ENCODE measurements around the gene SPTBN4.
"Not testable (repeated sequence)": the region's sequence is repeated elsewhere in the genome, so short reads cannot be mapped to it uniquely, and the experiment has no call there.

SPTBN4 gene

DNA sequence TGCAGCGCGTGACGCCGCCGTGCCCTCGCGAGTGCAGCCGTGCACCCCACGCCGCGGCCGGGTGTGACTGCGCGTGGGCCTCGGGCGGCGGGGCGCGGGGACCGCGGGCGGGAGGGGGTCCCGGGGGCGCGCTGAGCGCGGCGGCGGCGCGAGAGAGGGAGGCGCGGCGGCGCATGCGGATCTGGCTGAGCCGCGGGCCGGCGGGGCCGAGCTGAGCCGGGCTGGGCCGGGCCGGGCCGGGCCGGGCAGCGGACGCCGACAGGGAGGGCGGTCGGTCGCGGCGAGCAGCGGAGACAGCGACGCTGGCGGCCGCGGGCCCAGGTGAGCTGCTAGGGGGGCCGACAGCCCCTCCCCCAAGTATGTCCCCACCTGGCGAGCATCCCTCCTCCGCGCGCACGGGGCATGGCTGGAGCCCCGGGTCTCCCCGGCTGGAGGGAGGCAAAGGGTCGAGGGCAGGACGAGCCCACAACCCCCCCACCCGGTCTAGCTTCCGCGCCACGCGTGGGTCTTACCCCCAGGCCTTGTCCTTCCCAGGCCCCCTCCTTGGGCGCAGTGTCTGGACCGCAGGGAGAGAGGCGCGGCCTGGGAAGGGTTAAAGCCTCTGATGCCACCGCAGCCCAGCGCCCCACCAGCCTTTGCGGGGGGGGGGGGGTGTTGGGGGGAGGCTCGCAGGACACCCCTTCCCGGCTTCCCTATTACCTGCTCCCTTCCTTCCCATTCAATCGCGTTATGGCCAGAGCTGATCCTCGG lies at the start of gene SPTBN4:
TSS of gene SPTBN4 (plus strand) at position 17 of the 750 bp plus-strand sequence. CDS start 5,621 bp downstream, outside the sequence.
- no peak for DNase-seq

DNA sequence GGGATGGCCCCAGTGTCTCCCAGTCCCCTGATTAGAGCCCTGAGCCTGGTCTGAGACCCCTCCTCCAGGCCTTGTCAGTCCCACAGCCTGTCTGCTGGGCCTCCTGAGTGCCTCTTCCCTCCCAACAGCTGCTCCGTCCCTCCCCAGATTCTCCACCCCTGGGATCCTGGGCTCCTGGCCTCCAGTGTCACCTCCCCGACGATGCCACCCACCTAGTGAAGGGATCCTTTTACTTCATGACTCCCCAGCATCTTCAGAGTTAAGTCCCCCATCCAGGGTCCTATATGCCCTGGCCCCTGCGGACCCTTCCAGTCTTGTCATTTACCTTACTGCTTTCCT lies 49.2 kb upstream of the SPTBN4 start:
- no peak for DNase-seq

DNA sequence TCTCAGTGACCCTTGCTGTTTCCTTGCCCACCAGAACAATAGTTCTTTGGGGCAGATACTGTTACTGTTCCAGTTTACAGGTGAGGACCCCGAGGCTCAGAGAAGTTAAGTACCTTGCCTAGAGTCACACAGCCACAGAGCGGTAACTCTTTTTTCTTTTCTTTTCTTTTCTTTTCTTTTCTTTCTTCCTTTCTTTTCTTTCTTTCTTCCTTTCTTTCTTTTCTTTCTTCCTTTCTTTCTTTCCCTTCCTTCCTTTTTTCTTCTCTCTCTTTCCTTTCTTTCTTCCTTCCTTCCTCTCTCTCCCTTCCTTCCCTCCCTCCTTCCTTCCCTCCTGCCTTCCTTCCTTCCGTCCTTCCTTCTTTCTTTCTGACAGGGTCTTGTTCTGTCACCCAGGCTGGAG lies 48.8 kb upstream of the SPTBN4 start:
- DNase-seq, result no peak

DNA sequence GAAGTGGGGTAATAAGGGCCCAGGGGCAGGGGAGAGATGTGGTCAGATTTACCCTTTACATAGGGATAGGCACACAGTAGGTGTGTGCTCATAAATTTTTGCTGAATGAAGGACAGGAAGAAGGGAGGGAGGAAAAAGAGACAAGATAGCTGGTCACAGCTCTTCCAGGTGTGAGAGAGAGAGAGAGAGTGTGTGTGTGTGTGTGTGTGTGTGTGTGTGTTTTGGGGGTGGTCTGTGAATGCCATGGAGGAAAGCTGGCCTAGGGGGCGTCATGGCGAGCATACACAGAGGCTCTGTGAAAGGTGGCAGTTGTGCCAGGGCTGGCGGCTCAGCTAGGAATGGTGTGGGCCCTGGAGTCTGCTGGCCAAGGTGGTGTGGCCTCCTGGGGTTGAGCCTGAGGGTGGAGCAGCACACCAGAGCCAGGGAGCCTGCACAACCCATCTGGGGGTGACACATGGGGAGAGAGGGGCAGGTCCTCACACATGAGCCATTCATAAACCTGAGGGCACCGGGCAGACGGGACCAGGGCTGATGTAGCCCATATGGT lies 47.7 kb upstream of the SPTBN4 start:
- DNase-seq, result no peak

DNA sequence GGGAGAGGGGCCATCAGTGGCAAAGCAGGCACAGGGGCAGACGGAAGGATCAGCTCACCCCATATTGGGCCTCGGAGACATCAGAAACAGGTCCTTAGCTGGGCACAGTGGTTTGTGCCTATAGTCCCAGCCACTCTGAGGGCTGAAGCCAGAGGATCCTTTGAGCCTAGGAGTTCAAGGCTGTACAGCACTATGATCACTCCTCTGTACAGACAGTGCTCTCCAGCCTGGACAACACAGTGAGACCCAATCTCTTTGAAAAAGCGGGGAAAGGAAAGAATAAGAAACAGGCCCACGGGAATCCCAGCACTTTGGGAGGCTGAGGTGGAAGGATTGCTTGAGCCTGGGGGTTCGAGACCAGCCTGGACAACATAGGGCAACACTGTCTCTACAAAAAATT lies 47.0 kb upstream of the SPTBN4 start:
- no peak for DNase-seq

GRCh38 chr19:40420451-40420765 lies 46.4 kb upstream of the SPTBN4 start:
- DNase-seq, result no peak

GRCh38 chr19:40420766-40421765 lies 45.7 kb upstream of the SPTBN4 start:
- DNase-seq, result peak; percentile 83

- DNase-seq, result no peak
Measured at GRCh38 chr19:40421993-40422747, 44.6 kb upstream of the SPTBN4 start.

- DNase-seq, result no peak
Measured at GRCh38 chr19:40422748-40423566, 43.8 kb upstream of the SPTBN4 start.

- DNase-seq, result no peak
Measured at GRCh38 chr19:40423938-40424337, 42.9 kb upstream of the SPTBN4 start.

DNA sequence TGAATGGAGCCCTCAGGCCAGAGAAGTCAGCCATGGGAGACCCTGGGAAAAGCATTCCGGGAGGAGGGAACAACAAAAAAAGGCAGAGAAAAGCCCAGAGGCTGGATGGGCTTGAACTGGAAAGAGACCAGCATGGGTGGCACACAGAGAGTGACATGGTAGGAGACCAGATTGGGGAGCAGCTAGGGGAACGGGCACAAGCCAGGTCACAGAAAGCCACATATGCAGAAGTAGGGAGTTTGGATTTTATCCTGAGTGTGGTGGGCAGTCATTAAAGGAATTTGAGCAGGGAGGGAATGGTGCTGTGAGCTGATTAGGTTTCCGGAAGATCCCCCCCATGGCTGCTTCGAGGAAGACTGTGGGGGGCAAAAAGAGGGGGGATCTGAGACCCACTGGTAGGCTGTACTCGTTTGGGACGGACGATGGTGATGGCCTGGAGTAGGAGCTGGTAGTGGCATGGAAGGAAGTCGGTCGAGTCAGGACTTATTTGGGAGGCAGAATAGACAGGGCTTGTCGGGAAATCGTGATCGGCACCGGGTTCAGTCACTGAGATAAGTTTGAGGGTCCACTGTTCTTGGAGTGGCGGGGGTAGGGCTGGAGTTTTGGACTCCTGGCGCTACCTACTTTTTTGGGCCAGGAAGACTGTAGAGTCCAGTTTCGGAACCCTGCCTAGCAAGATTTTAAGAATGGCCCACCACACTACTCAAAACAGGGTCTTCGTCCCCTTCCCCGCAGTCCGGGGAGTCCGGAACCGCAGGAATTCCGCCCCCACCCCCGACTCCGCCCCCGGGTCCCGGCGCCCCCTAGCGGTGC lies 42.0 kb upstream of the SPTBN4 start:
- peak; percentile 24 for DNase-seq

GRCh38 chr19:40425450-40426287 lies 41.1 kb upstream of the SPTBN4 start, which contains the start of gene SERTAD1:
SERTAD1 (minus strand) TSS chr19:40425992; CDS start chr19:40423546, 2,446 bp downstream.
- peak; percentile 99 for DNase-seq

DNA sequence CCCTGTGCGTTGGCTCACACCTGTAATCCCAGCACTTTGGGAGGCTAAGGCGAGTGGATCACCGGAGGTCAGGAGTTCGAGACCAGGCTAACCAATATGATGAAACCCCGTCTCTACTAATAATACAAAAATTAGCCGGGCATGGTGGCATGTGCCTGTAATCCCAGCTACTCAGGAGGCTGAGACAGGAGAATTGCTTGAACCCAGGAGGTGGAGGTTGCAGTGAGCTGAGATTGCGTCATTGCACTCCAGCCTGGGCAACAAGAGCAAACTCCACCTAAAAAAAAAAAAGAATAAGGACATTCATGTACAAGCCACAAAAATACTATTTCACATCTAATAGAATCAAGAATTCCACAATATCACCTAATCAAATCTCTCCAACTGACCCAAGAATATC lies 38.6 kb upstream of the SPTBN4 start:
- DNase-seq, result not testable (repeated sequence)

DNA sequence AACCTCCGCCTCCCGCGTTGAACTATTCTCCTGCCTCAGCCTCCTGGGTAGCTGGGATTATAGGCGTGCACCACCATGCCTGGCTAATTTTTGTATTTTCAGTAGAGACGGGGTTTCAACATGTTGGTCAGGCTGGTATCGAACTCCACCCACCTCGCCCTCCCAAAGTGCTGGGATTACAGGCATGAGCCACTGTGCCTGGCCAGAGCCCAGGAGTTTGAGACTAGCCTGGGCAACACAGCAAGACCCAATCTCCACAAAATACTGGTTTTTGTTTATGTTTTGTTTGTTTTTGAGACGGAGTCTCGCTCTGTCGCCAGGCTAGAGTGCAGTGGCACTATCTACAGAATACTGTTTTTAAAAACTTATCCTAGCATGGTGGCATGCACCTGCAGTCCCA lies 36.6 kb upstream of the SPTBN4 start:
- DNase-seq, result not testable (repeated sequence)

- DNase-seq, result no peak
Measured at GRCh38 chr19:40431698-40432097, 35.1 kb upstream of the SPTBN4 start.

- DNase-seq, result not testable (repeated sequence)
Measured at GRCh38 chr19:40432760-40433159, 34.0 kb upstream of the SPTBN4 start.

- peak; percentile 92 for DNase-seq
Measured at GRCh38 chr19:40433391-40434216, 33.2 kb upstream of the SPTBN4 start.

DNA sequence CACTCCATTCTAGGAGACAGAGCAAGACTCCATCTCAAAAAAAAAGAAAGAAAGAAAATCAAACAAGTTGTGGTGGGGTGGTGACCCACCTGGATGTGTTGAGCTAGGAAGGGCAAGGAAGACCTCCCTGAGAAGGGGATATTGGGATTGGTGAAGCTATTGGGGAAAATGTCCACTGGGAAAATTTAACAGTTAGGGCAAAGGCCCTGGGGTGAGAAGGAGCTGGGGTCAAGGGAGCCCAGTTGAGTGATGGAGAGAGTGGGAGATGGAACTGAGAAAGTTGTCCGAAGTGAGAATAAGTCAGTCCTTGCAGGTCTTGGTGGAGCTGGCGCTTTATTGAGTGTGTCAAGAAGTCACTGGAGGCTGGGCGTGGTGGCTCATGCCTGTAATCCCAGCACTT lies 28.5 kb upstream of the SPTBN4 start:
- no peak for DNase-seq

- no peak for DNase-seq
Measured at GRCh38 chr19:40441719-40442253, 25.0 kb upstream of the SPTBN4 start.
